NB4 (cell line): ENCODE data around the gene SPPL2B.

Experiments
- CTCF ChIP-seq: IDR thresholded peaks from one replicate; pipeline ENCODE4 v1.5.1; 2012; ENCODE audit warnings: low read depth, low read length
- MAX ChIP-seq: IDR thresholded peaks from 2 replicates; pipeline ENCODE4 v1.6.1; 2011; ENCODE audit warnings: low read depth, low read length
- MYC ChIP-seq: IDR thresholded peaks from 2 replicates; pipeline ENCODE4 v1.6.1; 2011; ENCODE audit warnings: low read depth, low read length
- POLR2A ChIP-seq: IDR thresholded peaks from 2 replicates; pipeline ENCODE4 v1.6.1; 2011; ENCODE audit warnings: mild to moderate bottlenecking; ENCODE audit not compliant: insufficient read length; ENCODE audit errors: extremely low read depth

GRCh38 chr19:2287585-2288337, 40.7 kb upstream of the SPPL2B start:
- no peak for TF ChIP-seq POLR2A
- TF ChIP-seq CTCF = no peak
- no peak for TF ChIP-seq MAX
- TF ChIP-seq MYC = no peak
